Right lobe of liver (tissue), 4 donors: ENCODE data around the gene ARID5B.

ENCODE experiments used
- POLR2A ChIP-seq: fragments of 450-650 bp; IDR thresholded peaks from one replicate; pipeline ENCODE4 v1.6.1; 2017; ENCODE audit warnings: antibody characterized with exemption, mild to moderate bottlenecking
- TF ChIP-seq, protein P1 (sequence below), 4 donors: fragments of 200-600 bp in 3 of 4; fragments of 450-650 bp in 1 of 4; IDR thresholded peaks; one replicate each; pipeline versions ENCODE4 v1.5.1 to v1.8.0; 2016 to 2022; ENCODE audit warnings: antibody characterized with exemption in 4 of 4, mild to moderate bottlenecking in 2 of 4
- donor health status: DM: no; HTN: no; CAD: no.
- donor health status: DM: no; HTN: no; CAD: no.
- donor health status: DM: no; HTN: yes; CAD: no.

DNA sequence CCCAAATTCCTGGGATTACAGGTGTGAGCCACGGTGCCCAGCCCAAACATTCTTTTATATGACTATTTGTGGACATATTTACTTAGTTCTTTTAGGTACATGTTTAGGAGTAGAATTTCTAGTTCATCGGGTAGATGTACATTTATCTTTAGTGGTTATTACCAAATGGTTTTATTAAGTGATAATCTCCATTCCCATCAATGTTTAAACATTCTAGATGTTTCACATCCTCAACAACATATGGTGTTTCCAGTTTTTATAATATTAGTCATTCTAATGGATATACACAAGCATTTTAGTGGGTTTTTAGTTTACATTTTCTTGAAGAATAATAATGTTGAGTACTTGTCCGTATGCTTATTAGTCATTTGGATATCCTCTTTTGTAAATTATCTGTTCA lies 235.4 kb downstream of the ARID5B start:
- TF ChIP-seq, protein P1, sequence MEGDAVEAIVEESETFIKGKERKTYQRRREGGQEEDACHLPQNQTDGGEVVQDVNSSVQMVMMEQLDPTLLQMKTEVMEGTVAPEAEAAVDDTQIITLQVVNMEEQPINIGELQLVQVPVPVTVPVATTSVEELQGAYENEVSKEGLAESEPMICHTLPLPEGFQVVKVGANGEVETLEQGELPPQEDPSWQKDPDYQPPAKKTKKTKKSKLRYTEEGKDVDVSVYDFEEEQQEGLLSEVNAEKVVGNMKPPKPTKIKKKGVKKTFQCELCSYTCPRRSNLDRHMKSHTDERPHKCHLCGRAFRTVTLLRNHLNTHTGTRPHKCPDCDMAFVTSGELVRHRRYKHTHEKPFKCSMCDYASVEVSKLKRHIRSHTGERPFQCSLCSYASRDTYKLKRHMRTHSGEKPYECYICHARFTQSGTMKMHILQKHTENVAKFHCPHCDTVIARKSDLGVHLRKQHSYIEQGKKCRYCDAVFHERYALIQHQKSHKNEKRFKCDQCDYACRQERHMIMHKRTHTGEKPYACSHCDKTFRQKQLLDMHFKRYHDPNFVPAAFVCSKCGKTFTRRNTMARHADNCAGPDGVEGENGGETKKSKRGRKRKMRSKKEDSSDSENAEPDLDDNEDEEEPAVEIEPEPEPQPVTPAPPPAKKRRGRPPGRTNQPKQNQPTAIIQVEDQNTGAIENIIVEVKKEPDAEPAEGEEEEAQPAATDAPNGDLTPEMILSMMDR (IDR thresholded peaks at IDR 0.05): no peak
- TF ChIP-seq POLR2A: no peak
